K562 (cell line): ENCODE results near the gene ASPHD1. TPM values are rescaled to one million over a fixed set of nuclear protein-coding genes. Genes with fewer than 3 reads are reported as not detected.
A peak's percentile ranks its signal among the peaks of the same experiment; 100 is the strongest.

Experiments
- ETV1 ChIP-seq: fragments of 450-650 bp; conservative IDR thresholded peaks from 2 replicates; pipeline ENCODE4 v1.6.1; 2016; ENCODE audit warnings: missing genetic modification characterization, control low read depth, low read depth, missing compliant biosample characterization
- MYBL2 ChIP-seq, 2 experiments: fragments of 450-650 bp in 1 of 2; sonication (generic) in 1 of 2; formaldehyde crosslinking in 1 of 2; IDR thresholded peaks; 2 replicates each; pipeline versions ENCODE4 v1.6.1 to v1.8.1; 2017 to 2022; ENCODE audit warnings: borderline replicate concordance in 1 of 2, inconsistent platforms in 1 of 2, low read depth in 1 of 2, mild to moderate bottlenecking in 1 of 2, missing genetic modification reagents in 1 of 2, moderate library complexity in 1 of 2
- NFIX ChIP-seq: fragments of 250-450 bp; sonication (Bioruptor Pico); IDR thresholded peaks from 2 replicates; pipeline ENCODE4 v1.4.0; 2020; ENCODE audit warnings: low read depth, mild to moderate bottlenecking, moderate library complexity
- POLR2AphosphoS5 ChIP-seq: IDR thresholded peaks from 2 replicates; pipeline ENCODE4 v1.6.1; 2011; ENCODE audit warnings: mild to moderate bottlenecking, low read depth, low read length, moderate library complexity; ENCODE audit not compliant: control insufficient read depth, insufficient read depth
- TEAD1 ChIP-seq, 2 experiments: fragments of 450-650 bp in 1 of 2; sonication (generic) in 1 of 2; formaldehyde crosslinking; IDR thresholded peaks; 2 replicates each; pipeline versions ENCODE4 v1.4.0 to v1.8.0; 2020 to 2022; ENCODE audit warnings: mild to moderate bottlenecking in 2 of 2, missing genetic modification reagents in 1 of 2
- TRIM24 ChIP-seq, 2 experiments: fragments of 450-650 bp; IDR thresholded peaks; 2 replicates each; pipeline ENCODE4 v1.6.1; 2016
- U2AF1 ChIP-seq: fragments of 200-400 bp; formaldehyde crosslinking; optimal IDR thresholded peaks from 2 replicates; pipeline ENCODE3; 2017; ENCODE audit warnings: mild to moderate bottlenecking, low read depth, low read length, moderate library complexity
- YY1 ChIP-seq, 3 experiments: IDR thresholded peaks; 2 replicates each; pipeline ENCODE4 v1.6.1; 2011; ENCODE audit warnings: low read length in 2 of 3, mild to moderate bottlenecking in 2 of 3, moderate library complexity in 2 of 3, borderline replicate concordance in 1 of 3, control low read depth in 1 of 3, low read depth in 1 of 3; ENCODE audit not compliant: insufficient read depth in 3 of 3, insufficient replicate concordance in 2 of 3, control insufficient read depth in 1 of 3, insufficient read length in 1 of 3; ENCODE audit errors: extremely low read depth in 1 of 3
- ZC3H11A ChIP-seq: IDR thresholded peaks from 2 replicates; pipeline ENCODE4 v1.6.1; 2012; ENCODE audit warnings: low read depth, low read length, improper control_type of control experiment
- ZC3H8 ChIP-seq: fragments of 450-650 bp; IDR thresholded peaks from 2 replicates; pipeline ENCODE4 v1.6.1; 2017
- ZNF124 ChIP-seq: sonication (generic); formaldehyde crosslinking; IDR thresholded peaks from 2 replicates; pipeline ENCODE4 v1.8.1; 2022; ENCODE audit warnings: missing genetic modification reagents
- ZNF449 ChIP-seq: fragments of 250-450 bp; sonication (Bioruptor Pico); IDR thresholded peaks from 2 replicates; pipeline ENCODE4 v1.8.0; 2022; ENCODE audit warnings: moderate library complexity, mild to moderate bottlenecking, inconsistent platforms
- ZNF561 ChIP-seq: fragments of 450-650 bp; formaldehyde crosslinking; conservative IDR thresholded peaks from 2 replicates; pipeline ENCODE4 v1.4.0; 2020; ENCODE audit warnings: mild to moderate bottlenecking, moderate library complexity
- ZNF699 ChIP-seq: fragments of 250-450 bp; sonication (Bioruptor Pico); IDR thresholded peaks from 2 replicates; pipeline ENCODE4 v1.8.0; 2021; ENCODE audit warnings: mild to moderate bottlenecking, moderate library complexity; ENCODE audit not compliant: insufficient replicate concordance
- ZNF740 ChIP-seq, 3 experiments: fragments of 200-800 bp in 1 of 3; sonication (Bioruptor generic) in 1 of 3; sonication (generic) in 1 of 3; formaldehyde crosslinking in 1 of 3; IDR thresholded peaks; 2 replicates each; pipeline versions ENCODE4 v1.6.1 to v1.8.0; 2016 to 2022; ENCODE audit warnings: mild to moderate bottlenecking in 2 of 3, missing compliant biosample characterization in 2 of 3, missing genetic modification characterization in 2 of 3, missing genetic modification reagents in 1 of 3
- polyA plus RNA-seq, 8 experiments: library from polyadenylated mRNA; depleted of rRNA in 4 of 8; stranded (reverse) in 5 of 8; unstranded in 3 of 8; fragments of >200 nt; fragmentation: Nextera tagmentation in 2 of 8; fragmentation: Illumina TruSeq in 1 of 8; extraction: Ambion mirVana in 2 of 8; extraction: Trizol in 1 of 8; gene quantifications; 2 replicates each; pipeline versions ENCODE4 v1.2.1 to v1.2.3, GENCODE V29; 2011 to 2014; ENCODE audit warnings: inconsistent platforms in 1 of 8, missing spikeins in 1 of 8
- total RNA-seq, 7 experiments: library from RNA; depleted of rRNA in 6 of 7; stranded (reverse); fragments of >200 nt in 6 of 7; fragmentation: Illumina TruSeq in 2 of 7; extraction: Trizol in 2 of 7; gene quantifications; 2 replicates each; pipeline versions ENCODE4 v1.2.1 to v1.2.3, GENCODE V29; 2011 to 2021; ENCODE audit warnings: low replicate concordance in 1 of 7
- TF ChIP-seq, protein P1 (sequence below): fragments of 250-450 bp; sonication (Bioruptor Pico); IDR thresholded peaks from 2 replicates; pipeline ENCODE4 v1.4.0; 2020
- TF ChIP-seq, protein P2 (sequence below): fragments of 450-650 bp; IDR thresholded peaks from 2 replicates; pipeline ENCODE4 v1.6.1; 2016

Gene ASPHD1
- total and polyA plus RNA-seq, 9 of the 15 experiments (the other 6 are each of a cell fraction or from before 2014, with no cell fraction given): 0.03 to 0.70 (median 0.24) TPM; not detected in 5

- no peak for TF ChIP-seq ZNF740 (CRISPR knock-in tag; IDR thresholded peaks at IDR 0.05)
- no peak for TF ChIP-seq ZNF740 (tag; IDR thresholded peaks at IDR 0.05)
- TF ChIP-seq TEAD1 (CRISPR knock-in tag; IDR thresholded peaks at IDR 0.05): peak in 1 of 2 experiments; percentile 78; a peak in 2 of 4 replicates
- peak in 1 of 3 experiments; percentile 8 for TF ChIP-seq YY1 (IDR thresholded peaks at IDR 0.05; ENCODE audit: borderline replicate concordance in 1 of 3, control insufficient read depth in 1 of 3, extremely low read depth in 1 of 3, insufficient read depth in 3 of 3, insufficient read length in 1 of 3, insufficient replicate concordance in 2 of 3, low read depth in 1 of 3, low read length in 2 of 3)
- TF ChIP-seq ZC3H11A: no peak
- TF ChIP-seq, protein P1, sequence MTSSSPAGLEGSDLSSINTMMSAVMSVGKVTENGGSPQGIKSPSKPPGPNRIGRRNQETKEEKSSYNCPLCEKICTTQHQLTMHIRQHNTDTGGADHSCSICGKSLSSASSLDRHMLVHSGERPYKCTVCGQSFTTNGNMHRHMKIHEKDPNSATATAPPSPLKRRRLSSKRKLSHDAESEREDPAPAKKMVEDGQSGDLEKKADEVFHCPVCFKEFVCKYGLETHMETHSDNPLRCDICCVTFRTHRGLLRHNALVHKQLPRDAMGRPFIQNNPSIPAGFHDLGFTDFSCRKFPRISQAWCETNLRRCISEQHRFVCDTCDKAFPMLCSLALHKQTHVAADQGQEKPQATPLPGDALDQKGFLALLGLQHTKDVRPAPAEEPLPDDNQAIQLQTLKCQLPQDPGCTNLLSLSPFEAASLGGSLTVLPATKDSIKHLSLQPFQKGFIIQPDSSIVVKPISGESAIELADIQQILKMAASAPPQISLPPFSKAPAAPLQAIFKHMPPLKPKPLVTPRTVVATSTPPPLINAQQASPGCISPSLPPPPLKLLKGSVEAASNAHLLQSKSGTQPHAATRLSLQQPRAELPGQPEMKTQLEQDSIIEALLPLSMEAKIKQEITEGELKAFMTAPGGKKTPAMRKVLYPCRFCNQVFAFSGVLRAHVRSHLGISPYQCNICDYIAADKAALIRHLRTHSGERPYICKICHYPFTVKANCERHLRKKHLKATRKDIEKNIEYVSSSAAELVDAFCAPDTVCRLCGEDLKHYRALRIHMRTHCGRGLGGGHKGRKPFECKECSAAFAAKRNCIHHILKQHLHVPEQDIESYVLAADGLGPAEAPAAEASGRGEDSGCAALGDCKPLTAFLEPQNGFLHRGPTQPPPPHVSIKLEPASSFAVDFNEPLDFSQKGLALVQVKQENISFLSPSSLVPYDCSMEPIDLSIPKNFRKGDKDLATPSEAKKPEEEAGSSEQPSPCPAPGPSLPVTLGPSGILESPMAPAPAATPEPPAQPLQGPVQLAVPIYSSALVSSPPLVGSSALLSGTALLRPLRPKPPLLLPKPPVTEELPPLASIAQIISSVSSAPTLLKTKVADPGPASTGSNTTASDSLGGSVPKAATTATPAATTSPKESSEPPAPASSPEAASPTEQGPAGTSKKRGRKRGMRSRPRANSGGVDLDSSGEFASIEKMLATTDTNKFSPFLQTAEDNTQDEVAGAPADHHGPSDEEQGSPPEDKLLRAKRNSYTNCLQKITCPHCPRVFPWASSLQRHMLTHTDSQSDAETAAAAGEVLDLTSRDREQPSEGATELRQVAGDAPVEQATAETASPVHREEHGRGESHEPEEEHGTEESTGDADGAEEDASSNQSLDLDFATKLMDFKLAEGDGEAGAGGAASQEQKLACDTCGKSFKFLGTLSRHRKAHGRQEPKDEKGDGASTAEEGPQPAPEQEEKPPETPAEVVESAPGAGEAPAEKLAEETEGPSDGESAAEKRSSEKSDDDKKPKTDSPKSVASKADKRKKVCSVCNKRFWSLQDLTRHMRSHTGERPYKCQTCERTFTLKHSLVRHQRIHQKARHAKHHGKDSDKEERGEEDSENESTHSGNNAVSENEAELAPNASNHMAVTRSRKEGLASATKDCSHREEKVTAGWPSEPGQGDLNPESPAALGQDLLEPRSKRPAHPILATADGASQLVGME (CRISPR knock-in tag): no peak
- TF ChIP-seq TRIM24 (IDR thresholded peaks at IDR 0.05): no peak
- TF ChIP-seq ETV1 (tag): no peak
- TF ChIP-seq ZNF124 (CRISPR knock-in tag): no peak
- TF ChIP-seq NFIX (CRISPR knock-in tag): no peak
- TF ChIP-seq ZNF699 (CRISPR knock-in tag): no peak
- TF ChIP-seq ZC3H8: no peak
- TF ChIP-seq ZNF449 (CRISPR knock-in tag): no peak
- TF ChIP-seq, protein P2, sequence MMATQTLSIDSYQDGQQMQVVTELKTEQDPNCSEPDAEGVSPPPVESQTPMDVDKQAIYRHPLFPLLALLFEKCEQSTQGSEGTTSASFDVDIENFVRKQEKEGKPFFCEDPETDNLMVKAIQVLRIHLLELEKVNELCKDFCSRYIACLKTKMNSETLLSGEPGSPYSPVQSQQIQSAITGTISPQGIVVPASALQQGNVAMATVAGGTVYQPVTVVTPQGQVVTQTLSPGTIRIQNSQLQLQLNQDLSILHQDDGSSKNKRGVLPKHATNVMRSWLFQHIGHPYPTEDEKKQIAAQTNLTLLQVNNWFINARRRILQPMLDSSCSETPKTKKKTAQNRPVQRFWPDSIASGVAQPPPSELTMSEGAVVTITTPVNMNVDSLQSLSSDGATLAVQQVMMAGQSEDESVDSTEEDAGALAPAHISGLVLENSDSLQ: 0 out of 2 replicates have a peak, but pooled peaks have one; percentile 6
- TF ChIP-seq ZNF561 (CRISPR knock-in tag): no peak
- no peak for TF ChIP-seq POLR2AphosphoS5
- no peak for TF ChIP-seq U2AF1
- no peak for TF ChIP-seq MYBL2 (IDR thresholded peaks at IDR 0.05; ENCODE audit: low read depth)
- TF ChIP-seq MYBL2 (CRISPR knock-in tag; IDR thresholded peaks at IDR 0.05; ENCODE audit: borderline replicate concordance): no peak
These were observed 679 bp upstream of the ASPHD1 start, which contains the start of gene SEZ6L2 (continued) for GRCh38 chr16:29899516-29900101.
